ENCODE measurements around the gene PAX6. TPM values are rescaled to one million over a fixed set of nuclear protein-coding genes. Genes with fewer than 3 reads are reported as not detected.

The PAX6 gene
- total and polyA plus RNA-seq, 2 of the 13 experiments (the other 11 are each of a cell fraction or from before 2014, with no cell fraction given): 0.15 to 1.1 TPM

GRCh38 chr11:31801298-31801702, 9.8 kb downstream of the PAX6 start (continued):
- no peak for TF ChIP-seq BRCA1 (CRISPR knock-in tag; IDR thresholded peaks at IDR 0.05)

GRCh38 chr11:31800398-31801265, 10.5 kb downstream of the PAX6 start:
- Histone ChIP-seq H3K27me3 (ENCODE audit: control insufficient read depth in 1 of 2, insufficient read depth in 2 of 2, low read length in 2 of 2) (no peaks in the 10 kb centered on the region), H3K9me3 (ENCODE audit: low read length) (no peaks in the 10 kb centered on the region), H3K4me1 (ENCODE audit: insufficient read depth, low read length) (no peaks in the 10 kb centered on the region), H3K4me3 (replicated peaks in 1 of 3; ENCODE audit: insufficient read depth in 1 of 3, low read depth in 2 of 3, low read length in 3 of 3) (no peak overlapping the region), H3K79me2 (ENCODE audit: insufficient read depth, low read length) (no peaks in the 10 kb centered on the region), H3K36me3 (replicated peaks in 1 of 2; ENCODE audit: control insufficient read depth in 1 of 2, insufficient read depth in 2 of 2, low read length in 2 of 2) (no peaks in the 10 kb centered on the region), H4K20me1 (ENCODE audit: insufficient read depth, low read length) (no peaks in the 10 kb centered on the region), H2AFZ (ENCODE audit: low read length) (no peak overlapping the region), H3K27ac (ENCODE audit: extremely low read length, insufficient read depth, low read length) (no peak overlapping the region), H3K9ac (ENCODE audit: insufficient read depth, low read depth, low read length) (no peak overlapping the region), H3K4me2 (ENCODE audit: low read depth, low read length) (no peak overlapping the region)
- ATAC-seq (no peak), DNase-seq (ENCODE audit: low spot score) (no peak), FAIRE-seq (no peak)
- POLR2A ChIA-PET: no interaction called here
- intact Hi-C loops (cut with micrococcal nuclease; ENCODE audit: unreplicated experiment): no loop called here
- 75% methylated on average over 22 of the region's 23 CpGs for WGBS (ENCODE audit: low lambda C conversion rate)
- CTCF ChIA-PET (ENCODE audit: low intra/inter-chr PET ratio, low total read pairs): no interaction called here
- no TSS peak for BruUV-seq (replicated peaks)
- no peak for TF ChIP-seq ZNF552 (CRISPR knock-in tag; IDR thresholded peaks at IDR 0.05; ENCODE audit: borderline replicate concordance)
- TF ChIP-seq JUN (CRISPR knock-in tag; IDR thresholded peaks at IDR 0.05): no peak
- no peak for TF ChIP-seq ZNF274 (CRISPR knock-in tag; IDR thresholded peaks at IDR 0.05)
- TF ChIP-seq ZNF33B (CRISPR knock-in tag; IDR thresholded peaks at IDR 0.05): no peak
- TF ChIP-seq SOX5 (CRISPR knock-in tag; IDR thresholded peaks at IDR 0.05; ENCODE audit: borderline replicate concordance): no peak
- in situ Hi-C loops (cut with HindIII; ENCODE audit: extremely low pct_ligation_motif_present, low pct_unique_long_range_greater_than_20kb): no loop called here
